ENCODE results near the gene ESYT2. TPM values are rescaled to one million over a fixed set of nuclear protein-coding genes. Genes with fewer than 3 reads are reported as not detected.

Gene ESYT2
- total and polyA plus RNA-seq, 4 donors: 16.4 to 83.0 (median 58.0) TPM

- ATAC-seq (ENCODE audit: insufficient read depth, low FRiP score): no peak
- 97 to 98% methylated on average over 1 of the region's 1 CpG for WGBS, 2 donors
- peaks cover 6 to 22% (median 8%) of the 10 kb centered on the region in 4 donors for H3K36me3 ChIP-seq (ENCODE audit: control insufficient read depth in 4 of 4, insufficient read depth in 4 of 4, low read length in 4 of 4)
These were observed 145.0 kb downstream of the ESYT2 start for GRCh38 chr7:158684329-158684728.

GRCh38 chr7:158683541-158683940 is 145.8 kb downstream of the ESYT2 start:
- H3K9ac ChIP-seq (ENCODE audit: insufficient read depth in 1 of 2, low read length in 2 of 2): no peak overlapping the region
- H3K4me1 ChIP-seq (ENCODE audit: control insufficient read depth in 5 of 5, insufficient read depth in 5 of 5, low read length in 5 of 5): no peaks in the 10 kb centered on the region
- H3K9me3 ChIP-seq (ENCODE audit: control insufficient read depth in 4 of 4, insufficient read depth in 3 of 4, low read length in 3 of 4): no peaks in the 10 kb centered on the region
- DNase-seq: no peak
- no peak for ATAC-seq (ENCODE audit: insufficient read depth, low FRiP score)
- TF ChIP-seq CTCF (IDR thresholded peaks at IDR 0.05; ENCODE audit: control extremely low read depth, extremely low read depth): no peak
- WGBS, 2 donors: 89 to 93% methylated on average over 2 of the region's 2 CpGs
- H3K4me3 ChIP-seq: no peak overlapping the region
- H3K36me3 ChIP-seq (ENCODE audit: control insufficient read depth in 4 of 4, insufficient read depth in 4 of 4, low read length in 4 of 4): peaks cover 8 to 27% (median 9%) of the 10 kb centered on the region in 4 donors
- H3K27ac ChIP-seq (ENCODE audit: low read depth in 1 of 2, low read length in 1 of 2): no peak overlapping the region
- H3K27me3 ChIP-seq (ENCODE audit: control insufficient read depth in 3 of 3, insufficient read depth in 3 of 3, low read length in 2 of 3): no peaks in the 10 kb centered on the region

More at GRCh38 chr7:158684329-158684728, 145.0 kb downstream of the ESYT2 start:
- no peak for DNase-seq
- no peak overlapping the region for H3K9ac ChIP-seq (ENCODE audit: insufficient read depth in 1 of 2, low read length in 2 of 2)
- no peaks in the 10 kb centered on the region for H3K27me3 ChIP-seq (ENCODE audit: control insufficient read depth in 3 of 3, insufficient read depth in 3 of 3, low read length in 2 of 3)
- H3K9me3 ChIP-seq (ENCODE audit: control insufficient read depth in 4 of 4, insufficient read depth in 3 of 4, low read length in 3 of 4): no peaks in the 10 kb centered on the region
- H3K27ac ChIP-seq (ENCODE audit: low read depth in 1 of 2, low read length in 1 of 2): no peak overlapping the region
- TF ChIP-seq CTCF (IDR thresholded peaks at IDR 0.05; ENCODE audit: control extremely low read depth, extremely low read depth): no peak
- no peak overlapping the region for H3K4me3 ChIP-seq
- H3K4me1 ChIP-seq (ENCODE audit: control insufficient read depth in 5 of 5, insufficient read depth in 5 of 5, low read length in 5 of 5): no peaks in the 10 kb centered on the region

- Histone ChIP-seq H3K9me3 (ENCODE audit: control insufficient read depth in 4 of 4, insufficient read depth in 3 of 4, low read length in 3 of 4) (no peaks in the 10 kb centered on the region), H3K27me3 (ENCODE audit: control insufficient read depth in 3 of 3, insufficient read depth in 3 of 3, low read length in 2 of 3) (no peaks in the 10 kb centered on the region), H3K9ac (ENCODE audit: insufficient read depth in 1 of 2, low read length in 2 of 2) (no peak overlapping the region), H3K4me3 (no peak overlapping the region), H3K27ac (ENCODE audit: low read depth in 1 of 2, low read length in 1 of 2) (no peak overlapping the region), H3K36me3 (ENCODE audit: control insufficient read depth in 4 of 4, insufficient read depth in 4 of 4, low read length in 4 of 4) (peaks cover 7 to 25% (median 9%) of the 10 kb centered on the region in 4 donors), H3K4me1 (ENCODE audit: control insufficient read depth in 5 of 5, insufficient read depth in 5 of 5, low read length in 5 of 5) (no peaks in the 10 kb centered on the region)
- DNase-seq (no peak), ATAC-seq (ENCODE audit: insufficient read depth, low FRiP score) (no peak)
- TF ChIP-seq CTCF (IDR thresholded peaks at IDR 0.05; ENCODE audit: control extremely low read depth, extremely low read depth): no peak
These were observed 146.9 kb downstream of the ESYT2 start for GRCh38 chr7:158682456-158682855.

Other genes with a start within 250 kb of the ESYT2 start
- gene PTPRN2, start 241.7 kb downstream of the ESYT2 start, total RNA-seq: 1 to 10 TPM; 5.1 to 7.4 TPM
- gene PTPRN2, start 241.7 kb downstream of the ESYT2 start, polyA plus RNA-seq: 1 to 10 TPM; 2.1 to 3.7 TPM
- 10 to 100 TPM in 1 of 2 donors, 1 to 10 TPM in 1; 9.3 to 13.5 TPM for gene NCAPG2, start 124.7 kb downstream of the ESYT2 start, total RNA-seq
- 1 to 10 TPM; 2.1 to 4.4 TPM for gene NCAPG2, start 124.7 kb downstream of the ESYT2 start, polyA plus RNA-seq
- 10 to 100 TPM; 25.6 to 26.2 TPM for gene DYNC2I1, start 27.0 kb upstream of the ESYT2 start, total RNA-seq
- 10 to 100 TPM; 10.3 to 14.0 TPM for gene DYNC2I1, start 27.0 kb upstream of the ESYT2 start, polyA plus RNA-seq

All from lung (tissue), 12 donors.